GM23248 (cell line): ENCODE results near the gene LUZP4.

ENCODE experiments used
- EZH2 ChIP-seq: fragments of 200-600 bp; sonication (generic); IDR thresholded peaks from 2 replicates; pipeline ENCODE4 v1.6.1; 2018; ENCODE audit warnings: antibody characterized with exemption, mild to moderate bottlenecking; ENCODE audit not compliant: insufficient read depth, poor library complexity, severe bottlenecking
- EZH2phosphoT487 ChIP-seq: fragments of 200-600 bp; sonication (generic); IDR thresholded peaks from 2 replicates; pipeline ENCODE4 v1.6.1; 2018; ENCODE audit warnings: antibody characterized with exemption, moderate library complexity, mild to moderate bottlenecking, low read depth; ENCODE audit not compliant: insufficient read depth

DNA sequence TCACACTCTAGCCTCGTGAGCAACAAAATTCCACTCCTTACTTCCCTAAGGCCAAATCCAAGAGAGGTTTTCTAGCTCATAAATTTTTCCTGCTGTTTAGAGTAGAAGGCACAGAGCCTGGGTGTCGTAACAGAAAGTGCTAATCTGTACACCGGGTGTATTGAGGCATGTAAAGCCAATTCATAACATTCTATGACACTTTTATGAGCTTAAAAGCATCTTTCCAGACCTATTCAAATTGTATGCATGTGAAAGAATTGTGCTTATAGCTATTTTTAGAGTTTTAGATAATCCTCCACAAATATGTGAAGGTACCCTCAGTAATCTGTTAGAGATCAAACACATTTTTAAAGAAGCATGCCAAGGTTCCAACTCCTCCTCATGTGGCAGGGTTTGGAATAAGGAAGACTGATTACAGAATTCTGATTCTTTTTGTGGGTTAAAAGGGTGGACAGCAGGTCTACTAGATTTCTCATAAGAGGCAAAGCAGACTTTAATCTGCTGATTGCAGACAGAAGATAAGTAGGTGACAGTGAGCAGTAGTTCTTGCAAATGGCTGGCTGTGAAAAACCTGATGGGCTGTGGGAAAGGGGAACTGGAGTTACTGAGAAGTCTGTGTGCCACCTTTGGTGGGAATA lies 30.2 kb upstream of the LUZP4 start:
- TF ChIP-seq EZH2: no peak
- TF ChIP-seq EZH2phosphoT487: no peak
